GM12878 (cell line): ENCODE data around the gene BTBD10. TPM values are rescaled to one million over a fixed set of nuclear protein-coding genes. Genes with fewer than 3 reads are reported as not detected.
"Not testable (repeated sequence)": the region's sequence is repeated elsewhere in the genome, so short reads cannot be mapped to it uniquely, and the experiment has no call there.

ENCODE experiments used
- ATAC-seq: fragments of 200-7000 bp; cut with Tn5 transposase; 3 replicates; pipeline ENCODE4 v1.9.1; 2020; ENCODE audit warnings: mild to moderate bottlenecking, moderate library complexity
- BruUV-seq: library from RNA; stranded (reverse); fragments of 400-500 nt; replicated peaks from 2 replicates; lab custom pipeline; 2021; lab: Mats Ljungman, UMichigan
- CTCF ChIA-PET: fragments of 300-600 bp; sonication (Branson Sonifier 250); formaldehyde crosslinking; extraction: SDS; loops from one replicate; lab custom pipeline; 2021; ENCODE audit warnings: inconsistent platforms; lab: Yijun Ruan, JAX
- POLR2A ChIA-PET: fragments of 350-600 bp; formaldehyde crosslinking; extraction: SDS; loops from one replicate; lab custom pipeline; 2021; ENCODE audit warnings: inconsistent platforms; lab: Charles Lee
- RAD21 ChIA-PET: fragments of 300-600 bp; sonication (Branson Sonifier 250); formaldehyde crosslinking; loops from one replicate; lab custom pipeline; 2023; ENCODE audit warnings: antibody characterized with exemption; ENCODE audit not compliant: unreplicated experiment; lab: Charles Lee
- SMC1A ChIA-PET: fragments of 300-600 bp; sonication (Branson Sonifier 250); formaldehyde crosslinking; loops from one replicate; lab custom pipeline; 2023; ENCODE audit not compliant: unreplicated experiment, uncharacterized antibody; lab: Charles Lee
- DNase-seq: peaks from one replicate; pipeline ENCODE4 v3.0.0-alpha.2; 2011; ENCODE audit warnings: low read depth, low spot score
- FAIRE-seq: peaks from 3 replicates; lab custom pipeline; 2011; peaks lifted over from hg19 to GRCh38; lab: Jason Lieb, UNC
- H2AFZ ChIP-seq: 2 replicates; pipeline ENCODE4 v1.6.0; 2011; ENCODE audit warnings: low read depth, low read length, control low read depth; ENCODE audit not compliant: control insufficient read depth
- H3K27ac ChIP-seq: 2 replicates; pipeline ENCODE4 v1.5.1; 2011; ENCODE audit warnings: control low read depth; ENCODE audit not compliant: control insufficient read depth, insufficient read depth
- H3K27me3 ChIP-seq, 2 experiments: replicated peaks in 1 of 2; 2 replicates each; pipeline versions ENCODE4 v1.6.0 to v1.6.1; 2011; ENCODE audit warnings: low read length in 1 of 2; ENCODE audit not compliant: control insufficient read depth in 2 of 2, insufficient read depth in 2 of 2
- H3K36me3 ChIP-seq, 2 experiments: 2 replicates each; pipeline ENCODE4 v1.5.1; 2011; ENCODE audit warnings: low read length in 1 of 2; ENCODE audit not compliant: control insufficient read depth in 2 of 2, insufficient read depth in 2 of 2
- H3K4me1 ChIP-seq: 2 replicates; pipeline ENCODE4 v1.6.1; 2011; ENCODE audit warnings: mild to moderate bottlenecking, low read length, moderate library complexity, mixed read lengths; ENCODE audit not compliant: control insufficient read depth, insufficient read depth
- H3K4me2 ChIP-seq: 2 replicates; pipeline ENCODE4 v1.6.0; 2011; ENCODE audit warnings: control low read depth; ENCODE audit not compliant: control insufficient read depth, insufficient read depth
- H3K4me3 ChIP-seq: fragments of 200-600 bp; sonication (generic); 2 replicates; pipeline ENCODE4 v1.5.1; 2016
- H3K79me2 ChIP-seq: 2 replicates; pipeline ENCODE4 v1.6.0; 2011; ENCODE audit warnings: low read length; ENCODE audit not compliant: control insufficient read depth, insufficient read depth
- H3K9ac ChIP-seq: 2 replicates; pipeline ENCODE4 v1.8.0; 2011; ENCODE audit warnings: low read length, control low read depth, mixed read lengths; ENCODE audit not compliant: control insufficient read depth, insufficient read depth
- H3K9me3 ChIP-seq: replicated peaks from 3 replicates; pipeline ENCODE4 v1.5.1; 2011; ENCODE audit warnings: mild to moderate bottlenecking, low read length; ENCODE audit not compliant: control insufficient read depth, insufficient read depth
- H4K20me1 ChIP-seq: 2 replicates; pipeline ENCODE4 v1.6.0; 2011; ENCODE audit not compliant: control insufficient read depth, insufficient read depth
- ASH2L ChIP-seq: fragments of 300-600, 200-600 bp; sonication (generic); IDR thresholded peaks from 2 replicates; pipeline ENCODE4 v1.6.1; 2017; ENCODE audit warnings: low read depth, mild to moderate bottlenecking, borderline replicate concordance
- BCL11A ChIP-seq: IDR thresholded peaks from 2 replicates; pipeline ENCODE4 v1.6.1; 2011; ENCODE audit warnings: low read depth, low read length
- HCFC1 ChIP-seq: fragments of 150-350 bp; IDR thresholded peaks from 2 replicates; pipeline ENCODE4 v1.6.1; 2014; ENCODE audit warnings: low read length
- NFYA ChIP-seq: IDR thresholded peaks from 2 replicates; pipeline ENCODE4 v1.6.1; 2011; ENCODE audit warnings: low read depth, mild to moderate bottlenecking, low read length, improper control_type of control experiment, borderline replicate concordance
- NR2C1 ChIP-seq: fragments of 450-650 bp; IDR thresholded peaks from 2 replicates; pipeline ENCODE4 v1.6.1; 2017; ENCODE audit warnings: antibody characterized with exemption, mild to moderate bottlenecking, moderate library complexity
- POLR2AphosphoS5 ChIP-seq: IDR thresholded peaks from 2 replicates; pipeline ENCODE4 v1.6.1; 2011; ENCODE audit warnings: mild to moderate bottlenecking, low read length, inconsistent platforms
- RAD51 ChIP-seq: fragments of 450-650 bp; IDR thresholded peaks from 2 replicates; pipeline ENCODE4 v1.6.1; 2016; ENCODE audit warnings: moderate library complexity, mild to moderate bottlenecking, inconsistent platforms
- YY1 ChIP-seq: IDR thresholded peaks from 2 replicates; pipeline ENCODE4 v1.6.1; 2011; ENCODE audit warnings: low read depth, mild to moderate bottlenecking, low read length
- WGBS: methylation state at CpG from one replicate; pipeline ENCODE4 v1.1.6; 2016; ENCODE audit warnings: low lambda C conversion rate; ENCODE audit not compliant: insufficient replicate concordance, insufficient coverage; ENCODE audit errors: missing lambda C conversion rate; 5-methylcytosine and 5-hydroxymethylcytosine counted together
- in situ Hi-C: fragments of 300-500 bp; cut with MboI; formaldehyde crosslinking; loops from 9 replicates; pipeline ENCODE4 v1.14.3; 2018; ENCODE audit warnings: mixed read lengths
- intact Hi-C: fragments of 100-400 bp; cut with micrococcal nuclease; formaldehyde crosslinking; loops from one replicate; pipeline ENCODE4 v1.14.2; 2022; ENCODE audit not compliant: unreplicated experiment
- polyA plus RNA-seq, 11 experiments: library from polyadenylated mRNA; depleted of rRNA in 4 of 11; unstranded in 6 of 11; stranded (reverse) in 5 of 11; fragments of >200 nt; fragmentation: Nextera tagmentation in 4 of 11; fragmentation: Illumina TruSeq in 1 of 11; extraction: Ambion mirVana in 4 of 11; extraction: Trizol in 1 of 11; gene quantifications; 1 replicate in 1 of 11; 2 replicates in 10 of 11; pipeline versions ENCODE4 v1.2.1 to v1.2.3, GENCODE V29; 2011 to 2016; ENCODE audit warnings: inconsistent platforms in 2 of 11, missing spikeins in 2 of 11, low read depth in 1 of 11
- total RNA-seq, 4 experiments: library from RNA; depleted of rRNA in 3 of 4; stranded (reverse); fragments of >200 nt in 3 of 4; fragmentation: Illumina TruSeq in 1 of 4; extraction: Trizol in 1 of 4; gene quantifications; 2 replicates each; pipeline versions ENCODE4 v1.2.1 to v1.2.3, GENCODE V29; 2013 to 2021
- TF ChIP-seq, protein P1 (sequence below): IDR thresholded peaks from 2 replicates; pipeline ENCODE4 v1.6.1; 2011; ENCODE audit warnings: low read depth, mild to moderate bottlenecking, low read length, moderate library complexity, borderline replicate concordance; ENCODE audit errors: extremely low read depth
- TF ChIP-seq, protein P2 (sequence below): fragments of 450-650 bp; IDR thresholded peaks from 2 replicates; pipeline ENCODE4 v1.6.1; 2017; ENCODE audit warnings: antibody characterized with exemption, mild to moderate bottlenecking, moderate library complexity

The BTBD10 gene
- total and polyA plus RNA-seq, 10 of the 15 experiments (the other 5 are each of a cell fraction or from before 2014, with no cell fraction given), result 20.8 to 38.8 (median 26.9) TPM

DNA sequence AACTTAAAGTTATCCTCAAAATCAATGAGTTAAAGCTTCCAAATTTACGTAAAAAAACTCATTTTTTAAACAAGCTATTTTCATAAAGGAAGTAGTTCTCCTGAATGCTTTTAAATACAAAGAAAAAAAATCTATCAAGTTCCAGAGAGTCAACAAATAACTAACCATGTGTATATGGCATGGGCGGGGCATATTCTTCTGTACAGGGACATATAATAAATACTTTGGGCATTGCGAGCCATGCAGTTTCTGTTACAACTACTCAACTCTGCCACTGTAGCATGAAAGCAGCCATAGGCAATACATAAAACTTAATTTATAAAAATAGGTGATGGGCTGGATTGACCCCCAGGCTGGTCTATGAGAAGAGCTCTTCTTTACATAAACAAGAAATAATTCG, 57.8 kb downstream of the BTBD10 start:
- ATAC-seq, result no peak
- no peaks in the 10 kb centered on the region for H3K27me3 ChIP-seq
- peaks cover 0 to 3% of the 10 kb centered on the region in 2 experiments; a peak in 3 of 4 replicates for H3K36me3 ChIP-seq
- WGBS, result 95% methylated on average over 4 of the region's 4 CpGs
- SMC1A ChIA-PET, result interaction anchor here (0.8 to 1.4 kb wide), 2 partner anchors 19 to 59 kb away, joined by 3 to 5 read pairs; partner anchors contain the start of gene BTBD10
- no peaks in the 10 kb centered on the region for H4K20me1 ChIP-seq
- TF ChIP-seq BCL11A, result no peak
- TF ChIP-seq ASH2L, result no peak
- TF ChIP-seq POLR2AphosphoS5, result no peak
- TF ChIP-seq, protein P1, sequence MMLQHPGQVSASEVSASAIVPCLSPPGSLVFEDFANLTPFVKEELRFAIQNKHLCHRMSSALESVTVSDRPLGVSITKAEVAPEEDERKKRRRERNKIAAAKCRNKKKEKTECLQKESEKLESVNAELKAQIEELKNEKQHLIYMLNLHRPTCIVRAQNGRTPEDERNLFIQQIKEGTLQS, result no peak
- no peak for TF ChIP-seq YY1
- no peak for TF ChIP-seq RAD51
- TF ChIP-seq, protein P2, sequence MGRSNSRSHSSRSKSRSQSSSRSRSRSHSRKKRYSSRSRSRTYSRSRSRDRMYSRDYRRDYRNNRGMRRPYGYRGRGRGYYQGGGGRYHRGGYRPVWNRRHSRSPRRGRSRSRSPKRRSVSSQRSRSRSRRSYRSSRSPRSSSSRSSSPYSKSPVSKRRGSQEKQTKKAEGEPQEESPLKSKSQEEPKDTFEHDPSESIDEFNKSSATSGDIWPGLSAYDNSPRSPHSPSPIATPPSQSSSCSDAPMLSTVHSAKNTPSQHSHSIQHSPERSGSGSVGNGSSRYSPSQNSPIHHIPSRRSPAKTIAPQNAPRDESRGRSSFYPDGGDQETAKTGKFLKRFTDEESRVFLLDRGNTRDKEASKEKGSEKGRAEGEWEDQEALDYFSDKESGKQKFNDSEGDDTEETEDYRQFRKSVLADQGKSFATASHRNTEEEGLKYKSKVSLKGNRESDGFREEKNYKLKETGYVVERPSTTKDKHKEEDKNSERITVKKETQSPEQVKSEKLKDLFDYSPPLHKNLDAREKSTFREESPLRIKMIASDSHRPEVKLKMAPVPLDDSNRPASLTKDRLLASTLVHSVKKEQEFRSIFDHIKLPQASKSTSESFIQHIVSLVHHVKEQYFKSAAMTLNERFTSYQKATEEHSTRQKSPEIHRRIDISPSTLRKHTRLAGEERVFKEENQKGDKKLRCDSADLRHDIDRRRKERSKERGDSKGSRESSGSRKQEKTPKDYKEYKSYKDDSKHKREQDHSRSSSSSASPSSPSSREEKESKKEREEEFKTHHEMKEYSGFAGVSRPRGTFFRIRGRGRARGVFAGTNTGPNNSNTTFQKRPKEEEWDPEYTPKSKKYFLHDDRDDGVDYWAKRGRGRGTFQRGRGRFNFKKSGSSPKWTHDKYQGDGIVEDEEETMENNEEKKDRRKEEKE, result no peak
- TF ChIP-seq NFYA, result no peak
- no peak for TF ChIP-seq NR2C1
- no peak for TF ChIP-seq HCFC1
- TF ChIP-seq, all 136 proteins: peak for 0
- FAIRE-seq (no peak), DNase-seq (no peak)
- no peak overlapping the region for H3K4me3 ChIP-seq
- CTCF ChIA-PET, result no interaction called here
- no peak overlapping the region for H3K9ac ChIP-seq
- POLR2A ChIA-PET, result no interaction called here
- H3K4me2 ChIP-seq, result no peak overlapping the region
- H3K9me3 ChIP-seq, result no peaks in the 10 kb centered on the region
- no peak overlapping the region for H2AFZ ChIP-seq
- H3K4me1 ChIP-seq, result no peaks in the 10 kb centered on the region
- no TSS peak for BruUV-seq
- RAD21 ChIA-PET, result no interaction called here
- no peak overlapping the region for H3K27ac ChIP-seq
- H3K79me2 ChIP-seq, result no peaks in the 10 kb centered on the region
- in situ Hi-C loops, result no loop called here
- intact Hi-C loops, result no loop called here

DNA sequence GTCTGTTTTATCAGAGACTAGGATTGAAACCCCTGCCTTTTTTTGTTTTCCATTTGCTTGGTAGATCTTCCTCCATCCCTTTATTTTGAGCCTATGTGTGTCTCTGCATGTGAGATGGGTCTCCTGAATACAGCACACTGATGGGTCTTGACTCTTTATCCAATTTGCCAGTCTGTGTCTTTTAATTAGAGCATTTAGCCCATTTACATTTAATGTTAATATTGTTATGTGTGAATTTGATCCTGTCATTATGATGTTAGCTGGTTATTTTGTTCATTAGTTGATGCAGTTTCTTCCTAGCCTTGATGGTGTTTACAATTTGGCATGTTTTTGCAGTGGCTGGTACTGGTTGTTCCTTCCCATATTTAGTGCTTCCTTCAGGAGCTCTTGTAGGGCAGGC, 64.7 kb downstream of the BTBD10 start:
- H3K4me1 ChIP-seq, H3K4me2 ChIP-seq, POLR2A ChIA-PET, H3K9me3 ChIP-seq, H2AFZ ChIP-seq, SMC1A ChIA-PET, H3K79me2 ChIP-seq, H3K27me3 ChIP-seq, CTCF ChIA-PET, RAD21 ChIA-PET, H4K20me1 ChIP-seq, DNase-seq, FAIRE-seq, H3K4me3 ChIP-seq, BruUV-seq, H3K27ac ChIP-seq, in situ Hi-C loops, intact Hi-C loops, H3K9ac ChIP-seq, ATAC-seq, H3K36me3 ChIP-seq: not testable (repeated sequence)
